ENCODE data around the gene NKD1.

NKD1 gene

GRCh38 chr16:50646345-50646744, 98.1 kb downstream of the NKD1 start:
- H3F3A ChIP-seq (ENCODE audit: insufficient read depth, low read length): no peaks in the 10 kb centered on the region
- H2AFZ ChIP-seq (ENCODE audit: low read length): no peak overlapping the region
- H3K36me3 ChIP-seq (replicated peaks; ENCODE audit: insufficient read depth, low read length): no peaks in the 10 kb centered on the region
- no peaks in the 10 kb centered on the region for H4K20me1 ChIP-seq (ENCODE audit: insufficient read depth, low read length)
- H3K4me1 ChIP-seq (ENCODE audit: low read length): no peaks in the 10 kb centered on the region
- no peak overlapping the region for H3K4me2 ChIP-seq (ENCODE audit: low read depth, low read length)
- H3K9me3 ChIP-seq (replicated peaks; ENCODE audit: insufficient read depth, low read length): no peaks in the 10 kb centered on the region
- H3K9ac ChIP-seq (ENCODE audit: low read length): no peak overlapping the region
- H3K27me3 ChIP-seq (replicated peaks; ENCODE audit: insufficient read depth, low read length): no peaks in the 10 kb centered on the region
- H3K9me2 ChIP-seq (replicated peaks; ENCODE audit: insufficient read depth, low read length): no peaks in the 10 kb centered on the region
- H3K79me2 ChIP-seq (ENCODE audit: low read length): no peaks in the 10 kb centered on the region
- no peak for DNase-seq
- no peak overlapping the region for H3K4me3 ChIP-seq (ENCODE audit: low read length)
- TF ChIP-seq EZH2 (optimal IDR thresholded peaks at IDR 0.05; ENCODE audit: low read depth, low read length): no peak
- H3K27ac ChIP-seq (ENCODE audit: low read length): no peak overlapping the region

- Histone ChIP-seq H3K9me2 (replicated peaks; ENCODE audit: insufficient read depth, low read length) (no peaks in the 10 kb centered on the region), H3K27ac (ENCODE audit: low read length) (no peak overlapping the region), H3K9ac (ENCODE audit: low read length) (no peak overlapping the region), H3K79me2 (ENCODE audit: low read length) (no peaks in the 10 kb centered on the region), H2AFZ (ENCODE audit: low read length) (no peak overlapping the region), H3K4me1 (ENCODE audit: low read length) (no peaks in the 10 kb centered on the region), H3K4me3 (ENCODE audit: low read length) (no peak overlapping the region), H4K20me1 (ENCODE audit: insufficient read depth, low read length) (no peaks in the 10 kb centered on the region), H3K36me3 (replicated peaks; ENCODE audit: insufficient read depth, low read length) (no peaks in the 10 kb centered on the region), H3K27me3 (replicated peaks; ENCODE audit: insufficient read depth, low read length) (no peaks in the 10 kb centered on the region), H3F3A (ENCODE audit: insufficient read depth, low read length) (no peaks in the 10 kb centered on the region), H3K4me2 (ENCODE audit: low read depth, low read length) (no peak overlapping the region), H3K9me3 (replicated peaks; ENCODE audit: insufficient read depth, low read length) (no peaks in the 10 kb centered on the region)
- TF ChIP-seq EZH2phosphoT487 (IDR thresholded peaks at IDR 0.05; ENCODE audit: low read length) (no peak), EZH2 (optimal IDR thresholded peaks at IDR 0.05; ENCODE audit: low read depth, low read length) (no peak), CTCF (IDR thresholded peaks at IDR 0.05; ENCODE audit: low read length) (no peak)
- DNase-seq: no peak
These were observed 103.7 kb downstream of the NKD1 start for GRCh38 chr16:50651835-50652438.

- no peaks in the 10 kb centered on the region for H3K9me3 ChIP-seq (replicated peaks; ENCODE audit: insufficient read depth, low read length)
- no peaks in the 10 kb centered on the region for H3F3A ChIP-seq (ENCODE audit: insufficient read depth, low read length)
- no peaks in the 10 kb centered on the region for H3K36me3 ChIP-seq (replicated peaks; ENCODE audit: insufficient read depth, low read length)
- DNase-seq: no peak
- H3K4me2 ChIP-seq (ENCODE audit: low read depth, low read length): no peak overlapping the region
- no peak overlapping the region for H3K4me3 ChIP-seq (ENCODE audit: low read length)
- H3K27me3 ChIP-seq (replicated peaks; ENCODE audit: insufficient read depth, low read length): no peaks in the 10 kb centered on the region
- TF ChIP-seq EZH2phosphoT487 (IDR thresholded peaks at IDR 0.05; ENCODE audit: low read length): no peak
- TF ChIP-seq CTCF (IDR thresholded peaks at IDR 0.05; ENCODE audit: low read length): no peak
- no peak for TF ChIP-seq EZH2 (optimal IDR thresholded peaks at IDR 0.05; ENCODE audit: low read depth, low read length)
- no peak overlapping the region for H3K27ac ChIP-seq (ENCODE audit: low read length)
- H3K4me1 ChIP-seq (ENCODE audit: low read length): no peaks in the 10 kb centered on the region
- no peaks in the 10 kb centered on the region for H3K9me2 ChIP-seq (replicated peaks; ENCODE audit: insufficient read depth, low read length)
- H2AFZ ChIP-seq (ENCODE audit: low read length): no peak overlapping the region
- no peaks in the 10 kb centered on the region for H4K20me1 ChIP-seq (ENCODE audit: insufficient read depth, low read length)
- H3K79me2 ChIP-seq (ENCODE audit: low read length): no peaks in the 10 kb centered on the region
- no peak overlapping the region for H3K9ac ChIP-seq (ENCODE audit: low read length)
These were observed 104.7 kb downstream of the NKD1 start for GRCh38 chr16:50652836-50653425.

All from MM.1S (cell line).